IMR-90 (cell line): Measurements from ENCODE around the gene PTPRG. TPM values are rescaled to one million over a fixed set of nuclear protein-coding genes. Genes with fewer than 3 reads are reported as not detected.

Source experiments
- ATAC-seq: fragments of 200-7000 bp; cut with Tn5 transposase; 2 replicates; pipeline ENCODE4 v1.9.1; 2020; ENCODE audit warnings: low read depth, mild to moderate bottlenecking, moderate library complexity
- BruUV-seq: library from RNA; stranded (reverse); fragments of 400-500 nt; replicated peaks from 2 replicates; lab custom pipeline; 2021; lab: Mats Ljungman, UMichigan
- CTCF ChIA-PET: fragments of 300-600 bp; formaldehyde crosslinking; extraction: SDS; loops from one replicate; lab custom pipeline; 2021; ENCODE audit warnings: antibody characterized with exemption; lab: Yijun Ruan, JAX
- POLR2A ChIA-PET: fragments of 300-600 bp; sonication (Branson Sonifier 250); formaldehyde crosslinking; loops from one replicate; lab custom pipeline; 2022; ENCODE audit warnings: antibody characterized with exemption; ENCODE audit not compliant: unreplicated experiment; lab: Charles Lee
- DNase-seq: peaks from one replicate; pipeline ENCODE4 v3.0.0; 2013
- H2AFZ ChIP-seq: replicated peaks from 2 replicates; pipeline ENCODE3; 2013; ENCODE audit warnings: low read length, mild to moderate bottlenecking; ENCODE audit not compliant: poor library complexity
- H2AK5ac ChIP-seq: 2 replicates; pipeline ENCODE4 v1.6.1; 2013; ENCODE audit warnings: low read depth, low read length, inconsistent platforms
- H2AK9ac ChIP-seq: replicated peaks from 2 replicates; pipeline ENCODE3; 2013; ENCODE audit warnings: mild to moderate bottlenecking, low read depth, low read length, moderate library complexity; ENCODE audit not compliant: poor library complexity
- H2BK120ac ChIP-seq: 2 replicates; pipeline ENCODE4 v1.6.1; 2013; ENCODE audit warnings: low read depth, low read length, inconsistent platforms
- H2BK15ac ChIP-seq: 3 replicates; pipeline ENCODE4 v1.6.1; 2013; ENCODE audit warnings: low read depth, low read length, inconsistent platforms
- H2BK20ac ChIP-seq: 2 replicates; pipeline ENCODE4 v1.6.1; 2013; ENCODE audit warnings: low read depth, mild to moderate bottlenecking, inconsistent platforms, low read length, moderate library complexity
- H2BK5ac ChIP-seq: 2 replicates; pipeline ENCODE4 v1.6.1; 2013; ENCODE audit warnings: mild to moderate bottlenecking, low read depth, low read length, inconsistent platforms; ENCODE audit not compliant: poor library complexity, severe bottlenecking
- H3K14ac ChIP-seq: replicated peaks from 2 replicates; pipeline ENCODE4 v1.6.1; 2013; ENCODE audit warnings: low read depth, low read length, inconsistent platforms
- H3K18ac ChIP-seq: 2 replicates; pipeline ENCODE4 v1.6.1; 2013; ENCODE audit warnings: low read depth, low read length, control low read depth
- H3K23ac ChIP-seq: 2 replicates; pipeline ENCODE4 v1.6.1; 2013; ENCODE audit warnings: low read depth, low read length, inconsistent platforms
- H3K27ac ChIP-seq: 2 replicates; pipeline ENCODE4 v1.5.1; 2013; ENCODE audit warnings: mild to moderate bottlenecking, control low read depth, low read length; ENCODE audit not compliant: insufficient read depth
- H3K27me3 ChIP-seq: 2 replicates; pipeline ENCODE4 v1.6.1; 2013; ENCODE audit warnings: low read length; ENCODE audit not compliant: control insufficient read depth, insufficient read depth
- H3K36me3 ChIP-seq: 2 replicates; pipeline ENCODE4 v1.6.1; 2013; ENCODE audit warnings: low read length, mixed read lengths; ENCODE audit not compliant: control insufficient read depth, insufficient read depth
- H3K4ac ChIP-seq: 2 replicates; pipeline ENCODE4 v1.6.1; 2013; ENCODE audit warnings: low read depth, low read length, inconsistent platforms
- H3K4me1 ChIP-seq: 2 replicates; pipeline ENCODE4 v1.6.1; 2013; ENCODE audit warnings: low read length, mixed read lengths; ENCODE audit not compliant: control insufficient read depth, insufficient read depth
- H3K4me2 ChIP-seq: 2 replicates; pipeline ENCODE4 v1.6.1; 2013; ENCODE audit warnings: low read depth, mild to moderate bottlenecking, control low read depth, low read length, moderate library complexity
- H3K4me3 ChIP-seq: 2 replicates; pipeline ENCODE4 v1.5.1; 2013; ENCODE audit warnings: low read depth, mild to moderate bottlenecking, control low read depth, low read length, moderate library complexity; ENCODE audit not compliant: insufficient read depth
- H3K56ac ChIP-seq: 2 replicates; pipeline ENCODE4 v1.6.1; 2013; ENCODE audit warnings: low read length, inconsistent platforms; ENCODE audit not compliant: insufficient read depth; ENCODE audit errors: extremely low read depth
- H3K79me1 ChIP-seq, 2 experiments: 2 replicates each; pipeline ENCODE4 v1.6.1; 2013; ENCODE audit warnings: low read length in 2 of 2, inconsistent platforms in 1 of 2, low read depth in 1 of 2
- H3K9ac ChIP-seq: 2 replicates; pipeline ENCODE4 v1.6.1; 2013; ENCODE audit warnings: low read depth, low read length, control low read depth
- H3K9me1 ChIP-seq: 2 replicates; pipeline ENCODE4 v1.6.1; 2013; ENCODE audit warnings: low read length, inconsistent platforms; ENCODE audit not compliant: insufficient read depth
- H3K9me3 ChIP-seq: 2 replicates; pipeline ENCODE4 v1.6.1; 2013; ENCODE audit warnings: low read length; ENCODE audit not compliant: control insufficient read depth, insufficient read depth
- H4K20me1 ChIP-seq: 2 replicates; pipeline ENCODE4 v1.6.1; 2013; ENCODE audit warnings: low read length, inconsistent platforms; ENCODE audit not compliant: insufficient read depth
- H4K5ac ChIP-seq: 2 replicates; pipeline ENCODE4 v1.6.1; 2013; ENCODE audit warnings: mild to moderate bottlenecking, low read depth, low read length, control low read depth
- H4K8ac ChIP-seq, 2 experiments: 2 replicates each; pipeline ENCODE4 v1.6.1; 2013; ENCODE audit warnings: low read depth in 2 of 2, low read length in 2 of 2, control low read depth in 1 of 2, inconsistent platforms in 1 of 2
- H4K91ac ChIP-seq: 2 replicates; pipeline ENCODE4 v1.6.1; 2013; ENCODE audit warnings: low read depth, low read length, inconsistent platforms; ENCODE audit not compliant: insufficient read depth
- BHLHE40 ChIP-seq: fragments of 150-350 bp; IDR thresholded peaks from 2 replicates; pipeline ENCODE4 v1.6.1; 2016; ENCODE audit warnings: mild to moderate bottlenecking, low read depth, low read length
- CEBPB ChIP-seq: IDR thresholded peaks from 2 replicates; pipeline ENCODE4 v1.6.1; 2012; ENCODE audit warnings: low read depth, low read length, improper control_type of control experiment
- CHD1 ChIP-seq: IDR thresholded peaks from 2 replicates; pipeline ENCODE4 v1.6.1; 2012; ENCODE audit warnings: low read depth, low read length, improper control_type of control experiment
- FOS ChIP-seq: fragments of 150-350 bp; IDR thresholded peaks from 2 replicates; pipeline ENCODE4 v1.6.1; 2016; ENCODE audit warnings: low read depth, low read length
- MAZ ChIP-seq: IDR thresholded peaks from 2 replicates; pipeline ENCODE4 v1.6.1; 2012; ENCODE audit warnings: low read depth, mild to moderate bottlenecking, low read length, improper control_type of control experiment, moderate library complexity, borderline replicate concordance
- WGBS, 2 experiments: methylation state at CpG; one replicate each; pipeline versions ENCODE4 v1.1.5 to v1.1.7; 2013; ENCODE audit warnings: missing lambda C conversion rate in 2 of 2; ENCODE audit not compliant: insufficient read length in 1 of 2; ENCODE audit errors: extremely low coverage in 2 of 2; 5-methylcytosine and 5-hydroxymethylcytosine counted together
- dilution Hi-C: fragments of 300-500 bp; cut with HindIII; formaldehyde crosslinking; loops from one replicate; pipeline ENCODE4 v1.14.3; 2018; ENCODE audit warnings: low sequenced_read_pairs; ENCODE audit not compliant: unreplicated experiment
- in situ Hi-C: fragments of 300-500 bp; cut with MboI; formaldehyde crosslinking; loops from 3 replicates; pipeline ENCODE4 v1.14.3; 2019; ENCODE audit warnings: low sequenced_read_pairs, inconsistent platforms, mixed read lengths
- intact Hi-C: fragments of 100-400 bp; cut with micrococcal nuclease; formaldehyde crosslinking; loops from 2 replicates; pipeline ENCODE4 v1.10.0; 2022
- polyA plus RNA-seq, 3 experiments: library from polyadenylated mRNA; depleted of rRNA; stranded (reverse); fragments of >200 nt; gene quantifications; 2 replicates each; pipeline ENCODE4 v1.2.3, GENCODE V29; 2012; ENCODE audit warnings: low replicate concordance in 1 of 3
- total RNA-seq: library from RNA; depleted of rRNA; stranded (reverse); fragments of >200 nt; gene quantifications from 2 replicates; pipeline ENCODE4 v1.2.3, GENCODE V29; 2012

PTPRG gene
- total and polyA plus RNA-seq, 2 of the 4 experiments (the other 2 are of a cell fraction) = 7.7 to 31.0 TPM

GRCh38 chr3:61560517-61561373, 626 bp upstream of the PTPRG start:
- intact Hi-C loops (loop anchor here (2.0 to 10.0 kb wide), 10 partner anchors 67 to 548 kb away; no protein-coding TSS in a partner anchor), in situ Hi-C loops (loop anchor here (5.0 kb wide), 1 partner anchor 627 kb away; no protein-coding TSS in a partner anchor), dilution Hi-C loops (no loop called here)
- Histone ChIP-seq H2AK9ac (peak overlapping the region; percentile 80), H4K20me1 (peaks cover 23% of the 10 kb centered on the region), H3K4ac (peak overlapping the region; percentile 76), H2BK15ac (peak overlapping the region; percentile 76; the same call in 1 of the 3 replicates), H3K27ac (peak overlapping the region; percentile 81), H2BK5ac (peak overlapping the region; percentile 81), H2AK5ac (no peak overlapping the region), H3K56ac (peak overlapping the region; percentile 91), H3K14ac (peak overlapping the region; percentile 91), H3K36me3 (no peaks in the 10 kb centered on the region), H3K9me3 (0 out of 2 replicates have a peak, but pooled peaks cover 4% of the 10 kb centered on the region), H4K8ac (peak overlapping the region; percentile 80 to 89), H3K4me1 (peaks cover 2% of the 10 kb centered on the region; the same call in 1 of the 2 replicates), H3K4me3 (peak overlapping the region; percentile 99), H2BK20ac (0 out of 2 replicates have a peak overlapping the region, but pooled peaks have one; percentile 62), H3K27me3 (no peaks in the 10 kb centered on the region), H3K23ac (peak overlapping the region; percentile 95), H4K91ac (peak overlapping the region; percentile 82), H4K5ac (peak overlapping the region; percentile 92), H3K4me2 (peak overlapping the region; percentile 85), H3K18ac (peak overlapping the region; percentile 55), H3K9me1 (no peaks in the 10 kb centered on the region), H2AFZ (peak overlapping the region; percentile 92), H3K9ac (peak overlapping the region; percentile 82), H3K79me1 (peaks cover 0 to 36% of the 10 kb centered on the region in 2 experiments; a peak in 2 of 4 replicates), H2BK120ac (peak overlapping the region; percentile 88)
- CTCF ChIA-PET = no interaction called here
- BruUV-seq = no TSS peak
- ATAC-seq (peak; percentile 25), DNase-seq (peak; percentile 73)
- POLR2A ChIA-PET = interaction anchor here (0.6 to 0.7 kb wide), 3 partner anchors 24 to 586 kb away, joined by 3 to 7 read pairs (median 4); no protein-coding TSS in a partner anchor
- no peak for TF ChIP-seq FOS
- peak; percentile 97 for TF ChIP-seq CEBPB
- 0 out of 2 replicates have a peak, but pooled peaks have one; percentile 7 for TF ChIP-seq CHD1
- TF ChIP-seq BHLHE40 = 0 out of 2 replicates have a peak, but pooled peaks have one; percentile 4
- peak; percentile 20; the same call in 1 of the 2 replicates for TF ChIP-seq MAZ
- WGBS, 2 experiments = 0% methylated on average over 11 of the region's 64 CpGs; no CpG with 5 or more reads in 1 of the 2 experiments
